ENCODE measurements around the gene CDK13.
"Not testable (repeated sequence)": the region's sequence is repeated elsewhere in the genome, so short reads cannot be mapped to it uniquely, and the experiment has no call there.

Gene CDK13

DNA sequence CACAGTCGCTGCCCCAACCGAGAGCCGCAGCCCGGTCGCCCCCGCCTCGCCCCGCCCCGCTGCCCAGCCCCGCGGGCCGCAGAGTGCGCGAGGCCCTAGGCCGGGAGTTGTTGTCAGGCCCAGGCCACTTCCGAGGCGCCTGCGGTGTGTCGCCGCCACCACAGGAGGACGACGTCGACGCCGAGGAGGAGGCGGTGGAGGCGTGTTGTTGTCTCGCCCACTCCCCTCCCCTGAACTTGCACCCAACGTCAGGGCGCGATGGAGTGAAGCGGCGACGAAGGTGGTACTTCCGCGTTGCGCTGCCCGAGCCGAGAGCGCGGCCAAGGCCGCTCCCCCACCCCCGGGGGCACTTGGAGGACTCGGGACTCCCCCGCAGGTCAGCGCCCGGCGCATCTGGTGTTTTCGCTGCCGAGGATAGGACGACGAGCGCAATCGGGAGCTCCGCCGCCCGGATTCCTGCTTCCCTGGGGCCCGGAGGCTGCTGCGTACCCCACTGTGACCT, at the start of gene CDK13:
Gene CDK13 (plus strand): TSS at position 286 of the 502 bp plus-strand sequence. CDS start 386 bp downstream, outside the sequence.
- peak; percentile 30 to 58 for DNase-seq

DNA sequence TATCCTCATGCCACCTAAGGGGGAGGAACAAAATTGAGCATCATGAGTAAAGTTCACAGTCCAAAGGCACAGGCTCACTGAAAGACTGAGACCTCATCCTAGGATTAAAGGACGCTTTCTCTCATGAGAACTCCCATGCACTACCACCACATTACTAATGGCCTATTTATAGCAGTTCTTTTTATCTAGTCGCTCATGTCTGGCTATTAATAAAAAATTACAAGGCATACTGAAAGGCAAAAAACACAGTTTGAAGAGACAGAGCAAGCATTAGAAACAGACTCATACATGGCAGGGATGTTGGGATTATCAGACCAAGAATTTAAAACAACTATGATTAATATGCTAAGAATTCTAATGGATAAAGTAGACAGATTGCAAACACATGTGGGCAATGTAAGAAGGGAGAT, 46.0 kb upstream of the CDK13 start:
- no peak for DNase-seq

DNA sequence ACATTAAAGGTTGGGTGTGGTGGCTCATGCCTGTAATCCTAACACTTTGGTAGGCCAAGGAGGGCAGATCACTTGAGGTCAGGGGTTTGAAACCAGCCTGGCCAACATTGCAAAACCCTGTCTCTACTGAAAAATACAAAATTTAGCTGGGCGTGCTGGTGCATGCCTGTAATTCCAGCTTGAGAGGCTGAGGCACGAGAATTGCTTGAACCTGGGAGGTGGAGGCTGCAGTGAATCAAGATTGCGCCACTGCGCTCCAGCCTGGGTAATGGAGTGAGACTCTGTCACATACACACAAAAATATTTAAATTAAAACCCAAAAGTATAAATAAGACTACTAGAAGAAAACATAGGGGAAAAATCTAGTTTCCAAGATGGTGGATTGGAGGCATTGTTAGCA, 41.9 kb upstream of the CDK13 start:
- no peak for DNase-seq

DNA sequence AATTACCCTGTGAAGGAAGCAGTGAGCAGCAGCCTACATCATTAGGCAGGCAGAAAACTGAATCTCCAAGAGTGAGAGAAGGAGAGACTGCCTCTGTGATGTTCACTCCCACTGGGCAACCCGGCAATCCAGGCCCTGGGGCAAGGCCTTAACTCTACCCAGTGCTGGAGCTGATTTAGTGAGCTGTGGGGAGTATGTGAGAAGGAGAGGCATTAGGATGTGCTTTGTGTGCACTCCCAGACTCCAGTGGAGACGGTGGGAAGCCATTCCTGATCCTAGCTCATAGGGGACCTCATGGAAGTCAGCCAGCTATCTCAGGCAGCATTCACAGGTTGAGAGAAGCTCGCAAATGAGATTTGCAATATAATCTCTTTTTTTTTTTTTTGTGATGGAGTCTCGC, 41.1 kb upstream of the CDK13 start:
- DNase-seq: no peak

DNA sequence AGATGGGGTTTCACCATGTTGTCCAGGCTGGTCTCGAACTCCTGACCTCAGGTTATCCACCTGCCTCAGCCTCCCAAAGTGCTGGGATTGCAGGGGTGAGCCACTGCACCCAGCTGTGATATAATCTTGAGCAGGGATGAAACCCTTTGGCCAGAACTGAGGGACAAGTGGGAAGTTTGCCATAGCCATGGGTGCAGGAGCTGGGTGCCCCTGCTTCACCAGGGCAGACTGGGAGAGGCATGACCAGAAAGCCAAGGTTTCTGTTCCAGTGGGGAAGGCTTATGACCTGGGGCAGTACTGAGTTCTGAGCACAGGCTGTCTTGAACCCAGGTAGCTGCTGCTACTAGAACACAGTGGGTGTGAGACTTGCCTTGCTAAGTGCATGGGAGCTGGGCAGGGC, 40.5 kb upstream of the CDK13 start:
- no peak for DNase-seq

DNA sequence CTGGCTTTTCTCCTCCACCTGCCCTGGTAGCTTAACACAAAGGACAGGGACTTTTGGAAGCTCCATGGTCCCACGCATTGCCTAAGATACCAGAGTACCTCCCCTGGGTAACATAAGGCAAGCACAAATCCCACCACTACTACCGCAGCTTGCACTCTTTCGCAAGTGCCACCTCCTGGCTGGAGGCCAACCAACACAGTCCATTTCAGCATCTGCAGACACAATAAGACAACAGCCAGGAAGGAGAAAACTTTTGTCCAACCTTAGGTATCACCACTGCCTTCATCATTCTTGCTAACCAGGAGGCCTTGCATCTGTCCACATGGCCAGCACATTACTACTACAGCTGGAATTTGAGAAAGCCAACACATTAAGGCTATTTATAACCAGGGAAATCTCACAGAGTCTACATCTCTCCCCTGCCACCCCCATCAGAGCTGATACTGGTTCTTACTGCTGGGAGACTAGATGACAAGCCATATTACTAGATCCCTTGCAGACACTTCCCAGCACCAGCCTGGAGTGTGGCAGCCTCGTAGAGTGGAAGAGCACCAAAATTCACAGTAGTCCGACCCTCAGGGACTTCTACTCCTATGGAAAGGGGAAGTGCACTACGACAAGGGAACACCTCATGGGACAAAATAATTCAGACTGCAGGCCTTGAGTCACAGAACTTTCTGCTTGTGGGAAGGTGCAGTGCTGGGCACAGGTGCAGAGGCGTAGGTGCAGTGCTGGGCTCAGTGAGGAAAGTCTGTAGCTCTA, 39.8 kb upstream of the CDK13 start:
- DNase-seq: no peak

DNA sequence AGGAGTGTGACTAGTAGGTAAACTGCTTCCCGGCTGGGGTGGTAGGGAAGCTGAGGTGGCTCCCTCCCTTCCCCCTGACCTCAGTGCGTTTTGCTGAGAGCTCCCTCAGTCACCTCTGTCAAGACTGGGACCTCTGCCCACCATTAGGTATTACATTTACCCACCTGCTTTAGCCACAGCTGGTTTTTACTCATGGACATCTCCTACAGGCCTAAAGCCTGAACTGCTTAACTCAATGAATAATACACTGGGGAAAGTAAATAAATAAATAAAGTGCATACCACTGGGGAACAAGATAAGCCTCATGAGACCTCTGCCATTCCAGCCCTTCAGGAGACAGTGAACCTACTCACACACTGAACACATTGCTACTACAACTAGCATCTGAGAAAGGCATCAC, 38.9 kb upstream of the CDK13 start:
- DNase-seq: no peak

DNA sequence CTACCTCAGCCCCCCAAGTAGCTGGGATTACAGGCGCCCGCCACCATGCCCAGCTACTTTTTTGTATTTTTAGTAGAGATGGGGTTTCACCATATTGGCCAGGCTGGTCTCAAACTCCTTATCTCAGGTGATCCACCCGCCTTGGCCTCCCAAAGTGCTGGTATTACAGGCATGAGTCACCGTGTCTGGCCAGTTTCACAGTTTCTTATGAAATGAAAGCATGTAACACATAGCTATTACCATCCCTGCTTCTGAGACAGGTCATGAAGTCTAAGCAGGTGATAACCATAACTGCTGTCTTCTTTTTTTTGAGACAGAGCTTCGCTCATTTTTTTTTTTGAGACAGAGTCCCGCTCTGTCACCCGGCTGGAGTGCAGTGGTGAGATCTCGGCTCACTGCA, 34.2 kb upstream of the CDK13 start:
- not testable (repeated sequence) for DNase-seq

DNA sequence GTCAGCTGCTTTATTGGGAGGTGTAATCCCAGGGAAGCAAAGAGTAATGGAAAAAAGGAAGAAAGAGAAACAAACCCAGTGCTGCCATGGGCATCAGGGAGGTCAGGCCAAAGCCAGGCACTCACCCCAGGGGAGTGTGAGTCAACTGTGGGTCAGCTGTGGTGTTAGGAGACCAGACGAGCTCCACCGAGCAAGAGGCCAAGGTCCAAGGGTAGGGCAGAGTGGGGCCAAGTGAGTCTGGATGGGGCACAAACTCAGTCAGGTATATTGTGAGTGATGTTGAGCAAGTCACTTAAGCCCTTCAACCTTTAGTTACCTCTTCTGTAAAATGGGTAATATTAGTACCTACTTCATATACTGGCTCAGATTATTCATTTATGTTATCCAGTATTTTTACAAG, 30.4 kb upstream of the CDK13 start:
- no peak for DNase-seq

DNA sequence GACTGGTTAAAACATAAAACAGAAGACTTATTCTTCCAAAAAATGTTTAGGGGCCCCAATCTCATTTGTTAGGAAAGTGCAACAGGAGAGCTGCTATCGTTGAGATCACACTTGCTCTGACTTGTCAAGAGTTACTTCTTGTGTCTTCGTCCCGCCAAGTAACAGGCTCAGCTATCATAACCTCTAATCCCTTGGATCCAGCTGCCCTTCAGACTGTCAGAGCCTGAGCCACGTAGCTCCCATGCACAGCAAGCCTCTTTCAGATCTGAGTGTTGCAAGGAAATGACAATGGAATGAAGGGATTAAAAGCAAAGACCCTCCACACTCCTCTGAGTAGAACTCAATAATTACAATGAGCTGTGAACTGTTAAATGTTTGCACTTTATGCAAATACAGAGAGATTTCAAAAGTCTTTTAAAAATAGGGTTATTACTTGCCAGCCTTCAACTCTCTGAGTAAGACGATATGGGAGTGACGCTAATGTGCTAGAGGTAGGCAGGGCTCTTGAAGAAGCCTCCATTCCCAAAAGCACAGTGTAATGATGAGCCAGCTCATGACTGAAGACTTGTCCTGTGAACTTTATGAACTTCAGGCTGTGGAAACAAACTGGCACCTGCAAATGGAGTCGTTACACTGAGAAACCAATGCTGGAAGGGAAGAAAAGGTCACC, 28.4 kb upstream of the CDK13 start:
- DNase-seq: no peak

DNA sequence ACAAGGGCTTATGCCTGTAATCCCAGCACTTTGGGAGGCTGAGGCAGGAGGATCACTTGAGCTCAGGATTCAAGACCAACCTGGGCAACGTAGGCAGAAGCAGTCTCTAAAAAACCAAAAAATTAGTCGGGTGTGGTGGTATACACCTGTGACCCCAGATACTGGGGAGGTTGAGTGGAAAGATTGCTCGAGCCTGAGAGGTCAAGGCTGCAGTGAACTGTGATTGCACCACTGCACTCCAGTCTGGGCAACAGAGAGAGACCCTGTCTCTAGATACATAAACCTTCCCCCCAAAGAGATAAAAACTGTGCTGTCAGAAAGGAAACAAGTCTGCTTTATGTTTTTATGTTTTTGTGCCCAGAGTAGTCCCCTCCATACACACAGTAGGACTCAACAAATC, 27.5 kb upstream of the CDK13 start:
- DNase-seq: no peak

DNA sequence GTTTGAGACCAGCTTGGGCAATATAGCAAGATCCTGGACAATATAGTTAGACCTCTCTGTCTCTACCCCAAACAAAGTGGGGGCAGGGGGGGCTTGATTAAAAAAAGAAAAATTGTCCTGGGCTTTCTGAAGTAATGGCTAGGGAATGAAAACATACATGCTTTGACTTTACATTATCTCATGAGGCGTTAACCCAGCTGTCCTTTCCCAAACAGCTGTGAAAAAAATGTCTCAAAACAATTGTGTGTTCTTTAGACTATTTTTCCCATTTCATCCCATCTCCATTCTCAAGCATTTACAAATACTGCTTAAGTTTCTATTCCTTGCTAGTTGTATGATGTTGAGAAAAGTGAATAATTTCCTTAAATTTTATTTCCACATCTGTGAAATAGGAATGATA, 27.0 kb upstream of the CDK13 start:
- DNase-seq: no peak

DNA sequence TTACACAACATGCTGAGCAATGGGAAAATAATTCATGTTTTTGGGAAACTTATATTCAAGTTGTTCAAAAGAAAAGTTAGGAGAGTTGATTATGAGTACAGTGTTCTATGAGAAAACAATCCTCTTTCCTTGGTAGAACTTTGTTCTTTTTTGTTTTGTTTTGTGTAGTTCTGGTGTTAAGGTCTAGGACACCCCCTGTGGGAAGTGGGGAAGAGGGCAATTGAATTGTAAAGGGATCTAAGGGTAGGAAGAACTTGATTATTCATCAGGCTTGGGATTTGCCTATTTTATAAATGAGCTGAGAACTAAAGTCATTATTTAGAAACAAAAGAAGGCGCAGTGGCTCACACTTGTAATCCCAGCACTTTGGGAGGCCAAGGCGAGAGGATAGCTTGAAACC, 25.9 kb upstream of the CDK13 start:
- no peak for DNase-seq

DNA sequence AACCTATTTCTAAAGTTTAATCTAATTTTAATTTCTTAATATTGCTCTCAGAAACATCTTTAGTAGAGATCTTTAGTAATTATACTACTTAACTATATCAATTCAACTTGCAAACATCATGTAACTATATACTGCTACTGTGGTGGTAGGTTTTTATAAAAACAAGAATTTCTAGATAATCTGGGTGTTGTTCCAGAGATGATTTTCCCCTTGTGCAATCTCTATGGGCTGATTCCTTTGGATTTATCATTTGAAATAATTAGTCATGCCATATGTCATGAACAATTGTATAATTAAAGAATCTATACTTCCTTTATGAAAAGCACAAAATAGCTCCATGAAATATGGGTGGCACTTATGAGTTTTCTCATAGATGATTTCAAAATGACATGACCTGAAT, 23.9 kb upstream of the CDK13 start:
- no peak for DNase-seq

DNA sequence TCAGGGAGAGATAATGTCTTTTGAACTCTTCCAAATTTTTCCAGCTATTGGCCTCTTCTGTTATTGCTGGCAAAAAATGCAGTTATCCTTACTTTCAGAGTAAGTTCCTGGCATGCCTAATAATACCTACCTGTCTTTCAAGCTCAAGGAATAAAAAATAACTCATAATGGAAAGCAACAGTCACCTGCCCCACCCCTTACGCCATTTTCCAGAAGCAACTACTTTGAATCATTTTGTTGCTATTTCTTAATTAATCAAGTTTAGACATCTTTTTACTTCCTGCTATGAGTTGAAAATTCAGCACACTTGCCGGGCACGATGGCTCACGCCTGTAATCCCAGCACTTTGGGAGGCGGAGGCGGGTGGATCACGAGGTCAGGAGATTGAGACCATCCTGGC, 23.0 kb upstream of the CDK13 start:
- no peak for DNase-seq

DNA sequence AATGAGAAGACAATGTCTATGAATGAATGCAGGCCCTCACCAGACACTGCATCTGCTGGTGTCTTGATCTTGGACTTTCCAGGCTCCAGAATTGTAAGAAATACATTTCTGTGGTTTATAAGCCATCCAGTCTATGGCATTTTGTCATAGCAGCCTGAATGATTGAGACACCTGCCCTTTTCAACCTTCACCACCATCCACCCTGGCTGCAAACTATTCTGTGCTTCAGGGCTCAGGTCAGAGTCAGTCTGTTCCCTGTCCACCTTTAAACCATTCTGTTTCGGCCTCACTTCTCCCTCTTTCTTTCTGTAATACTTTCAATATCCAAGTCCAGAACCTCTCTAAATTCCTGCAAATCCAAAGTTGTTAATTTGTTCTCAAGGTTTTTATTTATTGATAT, 15.9 kb upstream of the CDK13 start:
- DNase-seq: no peak

DNA sequence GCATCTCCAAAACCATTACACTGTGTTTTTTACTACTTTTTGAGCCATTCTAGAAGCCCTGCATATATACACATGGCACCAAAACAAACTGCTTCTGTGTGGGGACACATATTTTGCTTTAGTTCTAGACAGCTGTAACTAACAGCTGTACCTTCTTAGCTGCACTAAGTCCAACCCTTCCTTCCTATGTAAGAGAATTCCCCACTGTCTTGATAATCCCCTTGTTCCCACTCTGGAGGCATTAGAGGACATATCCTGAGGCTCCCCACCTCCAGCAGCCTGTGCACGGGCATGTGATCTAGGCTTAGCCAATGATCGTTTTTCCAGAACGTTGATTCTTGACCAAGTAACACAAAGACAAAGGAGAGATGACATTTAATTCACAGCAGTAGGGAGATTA, 13.3 kb upstream of the CDK13 start:
- no peak for DNase-seq

DNA sequence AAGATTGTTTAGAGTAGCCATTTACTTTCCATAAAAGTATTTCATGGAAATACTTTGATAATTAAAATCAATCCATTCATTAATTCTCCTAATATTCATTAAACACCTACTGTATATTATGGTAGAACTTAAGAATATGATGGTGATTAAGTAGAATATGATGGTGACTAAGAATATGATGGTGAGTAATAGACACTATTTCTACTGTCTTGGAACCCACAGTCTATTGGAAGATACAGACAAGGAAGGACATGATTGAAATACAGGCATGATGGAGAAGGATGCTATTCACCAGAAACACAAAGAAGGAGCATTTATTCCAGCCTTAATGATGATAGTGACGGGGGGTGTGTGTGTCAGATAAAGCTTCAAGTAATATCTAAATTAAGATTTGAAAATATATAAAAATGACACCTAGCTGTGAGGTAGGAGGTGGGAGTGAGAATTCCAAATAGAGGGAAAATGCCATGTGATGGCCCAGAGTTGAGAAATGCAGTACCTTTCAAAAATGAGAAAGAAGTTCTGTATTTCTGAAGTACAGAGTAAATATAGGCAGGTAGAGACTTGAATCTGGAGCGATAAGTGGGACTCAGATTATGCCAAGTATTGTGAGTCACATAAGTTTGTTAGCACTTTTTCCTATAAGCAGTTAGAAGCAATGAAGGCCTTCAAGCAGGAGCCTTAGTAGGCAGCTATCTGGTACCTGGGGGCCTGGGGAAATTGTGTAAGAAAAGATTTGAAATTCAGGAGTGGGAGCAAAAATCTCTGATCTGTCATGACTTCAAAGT, 12.5 kb upstream of the CDK13 start:
- DNase-seq: no peak

DNA sequence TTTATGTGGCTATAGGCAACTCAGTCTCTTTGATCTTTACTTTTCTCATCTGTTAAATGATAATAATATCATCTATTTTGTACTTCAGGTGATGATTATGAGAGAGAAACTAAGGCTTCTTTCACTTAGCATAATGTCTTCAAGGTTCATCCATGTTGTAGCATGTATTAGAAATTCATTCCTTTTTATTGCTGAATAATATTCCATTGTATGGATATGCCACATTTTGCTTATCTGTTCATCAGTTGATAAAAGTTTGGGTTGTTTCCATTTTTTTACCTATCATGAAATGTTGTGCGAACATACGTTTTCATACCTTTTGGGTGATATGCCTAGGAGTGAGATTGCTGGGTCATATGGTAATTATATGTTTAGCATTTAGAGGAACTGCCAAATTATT, 7.2 kb upstream of the CDK13 start:
- DNase-seq: no peak

DNA sequence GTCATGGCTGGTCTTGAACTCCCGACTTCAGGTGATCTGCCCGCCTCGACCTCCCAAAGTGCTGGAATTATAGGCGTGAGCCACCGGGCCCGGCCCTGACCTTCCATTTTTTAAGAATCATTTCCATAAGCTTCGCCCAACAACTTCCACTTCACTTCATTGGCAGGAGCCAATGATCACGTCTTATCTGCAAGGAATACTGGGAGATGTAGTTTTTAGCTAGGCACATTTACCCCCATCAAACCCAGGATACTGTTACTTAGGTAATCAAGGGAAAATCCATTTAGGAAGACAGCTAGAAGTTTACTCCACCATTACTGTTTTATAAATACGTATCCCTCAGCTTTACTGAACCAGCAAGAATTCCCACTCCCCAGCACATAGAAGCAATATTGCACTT, 3.4 kb upstream of the CDK13 start:
- DNase-seq: no peak

DNA sequence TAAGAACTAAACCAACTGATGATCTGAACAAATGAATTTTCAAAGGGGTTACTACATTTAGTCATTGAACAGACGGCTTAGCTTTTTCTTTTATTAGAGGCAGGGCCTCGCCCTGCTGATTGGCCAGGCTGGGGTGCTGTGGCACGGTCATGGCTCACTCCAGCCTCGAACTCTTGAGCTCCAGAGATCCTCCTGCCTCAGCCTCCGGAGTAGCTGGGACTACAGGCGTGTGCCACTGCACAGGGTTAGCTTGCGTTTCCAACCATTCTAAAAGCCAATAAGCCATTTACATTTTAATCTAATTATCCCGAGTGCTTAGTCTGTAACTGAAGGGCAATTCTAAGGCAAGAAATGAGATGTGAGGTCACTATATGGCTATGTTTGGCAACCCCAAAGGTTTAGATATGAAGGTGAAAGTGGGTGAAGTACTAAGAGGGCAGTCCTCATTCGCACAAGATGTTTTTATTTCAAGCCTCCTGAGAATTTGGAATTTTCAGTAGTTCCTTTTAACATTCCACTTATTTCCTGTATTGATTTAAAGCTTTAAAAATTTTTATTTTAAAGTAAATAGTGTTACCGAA, 1.6 kb upstream of the CDK13 start:
- DNase-seq: no peak

DNA sequence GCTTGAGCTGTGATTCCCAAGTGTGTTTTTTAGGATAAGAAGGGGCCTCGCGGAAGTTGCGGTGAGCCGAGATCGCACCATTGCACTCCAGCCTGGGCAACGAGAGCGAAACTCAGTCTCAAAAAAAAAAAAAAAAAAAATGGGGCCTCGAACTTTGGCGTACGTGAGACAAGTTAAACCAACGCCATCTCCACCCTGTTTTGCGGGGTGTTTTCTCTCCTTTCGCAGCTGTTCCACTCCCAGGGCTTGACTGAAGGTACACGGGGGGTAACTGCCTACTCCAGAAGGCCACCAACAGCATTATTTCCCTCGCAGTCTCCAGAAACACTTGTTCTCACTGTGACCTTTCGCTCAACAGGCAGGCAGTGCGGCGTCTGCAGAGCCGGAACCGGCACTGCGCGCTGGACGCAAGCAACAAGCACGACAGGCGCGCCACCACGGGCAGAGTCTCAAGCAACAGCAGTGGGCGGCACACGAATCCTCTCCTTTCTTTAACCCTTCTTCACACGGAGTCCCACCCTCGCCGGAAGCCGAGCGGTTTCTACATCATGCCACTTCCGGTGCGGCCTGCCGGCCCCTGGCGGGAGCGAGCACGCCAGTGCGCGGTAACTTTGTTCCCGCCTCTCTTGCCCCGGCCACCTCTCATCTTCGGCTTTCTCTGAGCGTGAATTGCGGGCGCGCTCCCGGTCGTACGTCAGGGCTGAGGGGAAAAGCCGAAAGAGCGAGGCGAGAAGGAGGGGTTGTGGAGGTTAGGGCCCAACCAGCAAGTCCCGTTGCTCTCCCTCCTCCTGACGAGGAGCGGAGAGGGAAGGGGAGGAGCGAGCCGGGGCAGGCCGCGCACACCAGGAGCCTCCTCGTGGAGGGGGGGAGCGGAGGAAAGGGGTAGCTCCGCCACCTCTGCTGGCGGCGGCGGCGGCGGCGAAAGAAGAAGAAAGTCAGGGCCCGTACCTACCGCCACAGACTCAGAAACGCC, 814 bp upstream of the CDK13 start:
- peak; percentile 89 to 95 for DNase-seq
